22Rv1 (cell line): Measurements from ENCODE around the gene SAMD4A.

Experiments used
- H3K27ac ChIP-seq: fragments of 450-650 bp; 2 replicates; pipeline ENCODE4 v1.5.1; 2017
- CTCF ChIP-seq: fragments of 450-650 bp; IDR thresholded peaks from 2 replicates; pipeline ENCODE4 v1.5.1; 2017; ENCODE audit warnings: mild to moderate bottlenecking
- ZFX ChIP-seq: fragments of 450-650 bp; IDR thresholded peaks from 2 replicates; pipeline ENCODE4 v1.6.1; 2017; ENCODE audit warnings: antibody characterized with exemption, borderline replicate concordance

SAMD4A gene

GRCh38 chr14:54791001-54791400, 224.1 kb downstream of the SAMD4A start:
- TF ChIP-seq CTCF (no peak), ZFX (no peak)
- H3K27ac ChIP-seq = no peak overlapping the region

GRCh38 chr14:54792288-54792687, 225.4 kb downstream of the SAMD4A start:
- H3K27ac ChIP-seq = no peak overlapping the region
- TF ChIP-seq CTCF (no peak), ZFX (no peak)

GRCh38 chr14:54794159-54794558, 227.2 kb downstream of the SAMD4A start:
- TF ChIP-seq ZFX (no peak), CTCF (no peak)
- no peak overlapping the region for H3K27ac ChIP-seq

- TF ChIP-seq ZFX (no peak), CTCF (no peak)
- no peak overlapping the region for H3K27ac ChIP-seq
These were observed 227.9 kb downstream of the SAMD4A start for GRCh38 chr14:54794796-54795195.

GRCh38 chr14:54796961-54797360, 230.0 kb downstream of the SAMD4A start:
- TF ChIP-seq ZFX (no peak), CTCF (no peak)
- no peak overlapping the region for H3K27ac ChIP-seq

- no peak for TF ChIP-seq CTCF
- TF ChIP-seq ZFX = no peak
- no peak overlapping the region for H3K27ac ChIP-seq
These were observed 230.6 kb downstream of the SAMD4A start for GRCh38 chr14:54797556-54797955.

- no peak overlapping the region for H3K27ac ChIP-seq
- TF ChIP-seq CTCF = no peak
- TF ChIP-seq ZFX = no peak
These were observed 231.1 kb downstream of the SAMD4A start for GRCh38 chr14:54797986-54798385.
